Amygdala (tissue), 56 donors: ENCODE data around the gene MZB1.

ENCODE experiments used
- DNase-seq, 56 donors: peaks; one replicate each; lab custom pipeline; 2025; lab: John Stamatoyannopoulos, UW

Gene MZB1

GRCh38 chr5:139341689-139342422 is 47.9 kb downstream of the MZB1 start, which contains the start of gene PAIP2:
Gene PAIP2 (plus strand): TSS chr5:139341854. CDS start chr5:139363785, 21,931 bp downstream.
- peak; percentile 65 to 98 (median 93) for DNase-seq

DNA sequence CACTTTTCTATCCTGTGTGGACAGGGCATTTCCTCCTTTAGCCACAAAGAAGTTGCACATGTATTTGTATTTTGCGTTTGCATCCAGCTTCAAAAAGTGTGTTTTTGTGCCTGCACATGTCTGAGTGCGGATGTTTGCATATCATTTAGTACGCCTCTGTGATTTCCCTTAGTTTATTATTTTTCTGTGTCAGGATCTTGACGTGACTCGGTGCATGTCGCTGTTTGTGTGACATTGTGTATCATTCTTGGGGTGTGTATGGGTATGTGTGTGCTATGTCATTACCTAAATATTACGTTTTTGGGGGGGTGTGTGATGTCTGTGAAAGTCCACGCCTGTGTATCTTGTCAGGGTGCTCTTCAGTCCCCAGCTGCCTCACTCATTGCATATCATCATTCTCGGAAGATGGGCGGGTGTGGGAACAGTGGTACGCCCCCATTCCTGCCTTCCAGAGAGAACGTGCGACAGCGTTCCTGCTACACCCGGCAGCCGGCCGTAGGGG is 48.5 kb downstream of the MZB1 start:
- DNase-seq: peak in 1 of 56 donors; percentile 26

GRCh38 chr5:139340051-139340450 is 49.7 kb downstream of the MZB1 start:
- no peak for DNase-seq
